Activated CD8-positive, alpha-beta memory T cell treated with anti-CD3 and anti-CD28 coated beads, Interleukin-2, amount 10 ng/mL, durations not matched to agents 7 days and 5 days (primary cell): ENCODE results near the gene CAMTA1. TPM values are rescaled to one million over a fixed set of nuclear protein-coding genes. Genes with fewer than 3 reads are reported as not detected.

Experiments
- ATAC-seq: fragments of 150-1000 bp; cut with Tn5 transposase; one replicate; pipeline ENCODE4 v1.10.0; 2021; ENCODE audit warnings: moderate library complexity
- CTCF ChIA-PET: fragments of 350-600 bp; sonication (Branson Sonifier 250); formaldehyde crosslinking; loops from one replicate; lab custom pipeline; 2021; ENCODE audit warnings: antibody characterized with exemption; lab: Charles Lee
- DNase-seq: peaks from one replicate; pipeline ENCODE4 v3.0.0-alpha.2; 2020
- H3K27ac Mint-ChIP-seq: one replicate; pipeline ENCODE4 v1.8.0; 2021; ENCODE audit warnings: mild to moderate bottlenecking, mixed read lengths
- H3K27me3 Mint-ChIP-seq: one replicate; pipeline ENCODE4 v1.8.0; 2021; ENCODE audit warnings: mixed read lengths
- H3K36me3 Mint-ChIP-seq: one replicate; pipeline ENCODE4 v1.8.0; 2021; ENCODE audit warnings: mild to moderate bottlenecking, mixed read lengths
- H3K4me1 Mint-ChIP-seq: one replicate; pipeline ENCODE4 v1.8.0; 2021; ENCODE audit warnings: mixed read lengths
- H3K4me3 Mint-ChIP-seq: one replicate; pipeline ENCODE4 v1.8.0; 2021; ENCODE audit warnings: mild to moderate bottlenecking, moderate library complexity, mixed read lengths
- H3K9me3 Mint-ChIP-seq: one replicate; pipeline ENCODE4 v1.8.0; 2022; ENCODE audit warnings: low read depth, mixed read lengths
- total RNA-seq, 2 experiments: library from RNA; stranded (reverse); gene quantifications; one replicate each; pipeline ENCODE4 v1.2.3, GENCODE V29; 2021

CAMTA1 gene
- total RNA-seq, 2 experiments from 2014 or later: 42.8 to 43.2 TPM

- no peak for DNase-seq
- Mint-ChIP-seq H3K4me3 (no peak overlapping the region), H3K27ac (no peak overlapping the region), H3K4me1 (no peaks in the 10 kb centered on the region), H3K27me3 (peaks cover 34% of the 10 kb centered on the region), H3K9me3 (no peaks in the 10 kb centered on the region), H3K36me3 (no peaks in the 10 kb centered on the region)
- CTCF ChIA-PET: interaction anchor here (1.2 to 1.3 kb wide), 2 partner anchors 47 to 49 kb away, joined by 3 to 6 read pairs; no protein-coding TSS in a partner anchor
- ATAC-seq: no peak
Observed at GRCh38 chr1:7716506-7716905, 931.3 kb downstream of the CAMTA1 start.

- Mint-ChIP-seq H3K27me3 (peaks cover 34% of the 10 kb centered on the region), H3K4me1 (no peaks in the 10 kb centered on the region), H3K4me3 (no peak overlapping the region), H3K36me3 (no peaks in the 10 kb centered on the region), H3K27ac (no peak overlapping the region), H3K9me3 (no peaks in the 10 kb centered on the region)
- ATAC-seq (no peak), DNase-seq (no peak)
- CTCF ChIA-PET: interaction anchor here (1.3 kb wide), 1 partner anchor 50 kb away, joined by 6 read pairs; no protein-coding TSS in a partner anchor
Observed at GRCh38 chr1:7717748-7718368, 932.6 kb downstream of the CAMTA1 start.

GRCh38 chr1:7719468-7720094 is 934.3 kb downstream of the CAMTA1 start:
- DNase-seq: no peak

GRCh38 chr1:7721940-7722669 is 936.9 kb downstream of the CAMTA1 start:
- DNase-seq (no peak), ATAC-seq (no peak)
- peaks cover 32% of the 10 kb centered on the region for H3K27me3 Mint-ChIP-seq
- peaks cover 4% of the 10 kb centered on the region for H3K4me1 Mint-ChIP-seq
- H3K36me3 Mint-ChIP-seq: no peaks in the 10 kb centered on the region
- no peaks in the 10 kb centered on the region for H3K9me3 Mint-ChIP-seq
- H3K27ac Mint-ChIP-seq: no peak overlapping the region
- CTCF ChIA-PET: interaction anchor here (0.7 to 2.0 kb wide), 3 partner anchors 20 to 53 kb away, joined by 3 to 7 read pairs (median 5); no protein-coding TSS in a partner anchor
- no peak overlapping the region for H3K4me3 Mint-ChIP-seq

More at GRCh38 chr1:7719468-7720094, 934.3 kb downstream of the CAMTA1 start:
- H3K9me3 Mint-ChIP-seq: no peaks in the 10 kb centered on the region
- peaks cover 34% of the 10 kb centered on the region for H3K27me3 Mint-ChIP-seq
- H3K36me3 Mint-ChIP-seq: no peaks in the 10 kb centered on the region
- H3K4me3 Mint-ChIP-seq: no peak overlapping the region
- CTCF ChIA-PET: interaction anchor here (0.9 to 1.1 kb wide), 2 partner anchors 33 to 52 kb away, joined by 3 to 6 read pairs; no protein-coding TSS in a partner anchor
- ATAC-seq: no peak
- no peak overlapping the region for H3K27ac Mint-ChIP-seq
- H3K4me1 Mint-ChIP-seq: no peaks in the 10 kb centered on the region

- Mint-ChIP-seq H3K9me3 (no peaks in the 10 kb centered on the region), H3K4me3 (no peak overlapping the region), H3K36me3 (no peaks in the 10 kb centered on the region), H3K27ac (no peak overlapping the region), H3K4me1 (peaks cover 4% of the 10 kb centered on the region), H3K27me3 (peaks cover 32% of the 10 kb centered on the region)
- DNase-seq (no peak), ATAC-seq (no peak)
- CTCF ChIA-PET: interaction anchor here (0.7 to 2.0 kb wide), 3 partner anchors 20 to 54 kb away, joined by 3 to 7 read pairs (median 5); no protein-coding TSS in a partner anchor
Observed at GRCh38 chr1:7722670-7723012, 937.4 kb downstream of the CAMTA1 start.

- H3K27ac Mint-ChIP-seq: no peak overlapping the region
- no peak for DNase-seq
- peaks cover 24% of the 10 kb centered on the region for H3K27me3 Mint-ChIP-seq
- H3K4me3 Mint-ChIP-seq: no peak overlapping the region
- CTCF ChIA-PET: interaction anchor here (1.1 to 1.9 kb wide), 4 partner anchors 26 to 59 kb away, joined by 3 to 6 read pairs (median 4); no protein-coding TSS in a partner anchor
- no peaks in the 10 kb centered on the region for H3K36me3 Mint-ChIP-seq
- ATAC-seq: no peak
- peaks cover 4% of the 10 kb centered on the region for H3K4me1 Mint-ChIP-seq
- H3K9me3 Mint-ChIP-seq: no peaks in the 10 kb centered on the region
Observed at GRCh38 chr1:7726623-7727022, 941.4 kb downstream of the CAMTA1 start.

GRCh38 chr1:7727809-7728471 is 942.7 kb downstream of the CAMTA1 start:
- H3K4me1 Mint-ChIP-seq: peaks cover 4% of the 10 kb centered on the region
- H3K27ac Mint-ChIP-seq: no peak overlapping the region
- no peaks in the 10 kb centered on the region for H3K36me3 Mint-ChIP-seq
- CTCF ChIA-PET: interaction anchor here (1.1 kb wide), 1 partner anchor 60 kb away, joined by 3 read pairs; no protein-coding TSS in a partner anchor
- peaks cover 22% of the 10 kb centered on the region for H3K27me3 Mint-ChIP-seq
- no peak for DNase-seq
- no peaks in the 10 kb centered on the region for H3K9me3 Mint-ChIP-seq
- H3K4me3 Mint-ChIP-seq: no peak overlapping the region
- ATAC-seq: no peak

GRCh38 chr1:7729761-7730160 is 944.5 kb downstream of the CAMTA1 start:
- ATAC-seq (no peak), DNase-seq (no peak)
- no peak overlapping the region for H3K4me3 Mint-ChIP-seq
- CTCF ChIA-PET: interaction anchor here (1.2 kb wide), 2 partner anchors 23 to 61 kb away, joined by 3 to 4 read pairs; no protein-coding TSS in a partner anchor
- peaks cover 20% of the 10 kb centered on the region for H3K27me3 Mint-ChIP-seq
- no peak overlapping the region for H3K27ac Mint-ChIP-seq
- H3K9me3 Mint-ChIP-seq: no peaks in the 10 kb centered on the region
- no peaks in the 10 kb centered on the region for H3K36me3 Mint-ChIP-seq
- H3K4me1 Mint-ChIP-seq: peaks cover 4% of the 10 kb centered on the region

- CTCF ChIA-PET: no interaction called here
- Mint-ChIP-seq H3K36me3 (no peaks in the 10 kb centered on the region), H3K4me1 (no peaks in the 10 kb centered on the region), H3K27me3 (peaks cover 18% of the 10 kb centered on the region), H3K27ac (no peak overlapping the region), H3K4me3 (no peak overlapping the region), H3K9me3 (no peaks in the 10 kb centered on the region)
- ATAC-seq: no peak
- DNase-seq: no peak
Observed at GRCh38 chr1:7732331-7732730, 947.1 kb downstream of the CAMTA1 start.

GRCh38 chr1:7733276-7733675 is 948.0 kb downstream of the CAMTA1 start:
- Mint-ChIP-seq H3K36me3 (no peaks in the 10 kb centered on the region), H3K27ac (no peak overlapping the region), H3K9me3 (no peaks in the 10 kb centered on the region), H3K4me1 (no peaks in the 10 kb centered on the region), H3K4me3 (no peak overlapping the region), H3K27me3 (peaks cover 18% of the 10 kb centered on the region)
- CTCF ChIA-PET: no interaction called here
- no peak for DNase-seq
- ATAC-seq: no peak

GRCh38 chr1:7738044-7738443 is 952.8 kb downstream of the CAMTA1 start:
- no peak overlapping the region for H3K4me3 Mint-ChIP-seq
- no peak overlapping the region for H3K27ac Mint-ChIP-seq
- DNase-seq (no peak), ATAC-seq (no peak)
- no peaks in the 10 kb centered on the region for H3K36me3 Mint-ChIP-seq
- CTCF ChIA-PET: no interaction called here
- H3K27me3 Mint-ChIP-seq: peaks cover 3% of the 10 kb centered on the region
- H3K9me3 Mint-ChIP-seq: peaks cover 5% of the 10 kb centered on the region
- H3K4me1 Mint-ChIP-seq: no peaks in the 10 kb centered on the region

- Mint-ChIP-seq H3K9me3 (peaks cover 5% of the 10 kb centered on the region), H3K4me1 (peaks cover 5% of the 10 kb centered on the region), H3K36me3 (no peaks in the 10 kb centered on the region), H3K4me3 (no peak overlapping the region), H3K27me3 (peaks cover 7% of the 10 kb centered on the region), H3K27ac (no peak overlapping the region)
- ATAC-seq (no peak), DNase-seq (no peak)
- CTCF ChIA-PET: interaction anchor here (0.8 to 4.7 kb wide), 3 partner anchors 10 to 75 kb away, joined by 3 to 37 read pairs (median 18); no protein-coding TSS in a partner anchor
Observed at GRCh38 chr1:7743346-7743745, 958.1 kb downstream of the CAMTA1 start.

- CTCF ChIA-PET: interaction anchor here (0.7 to 2.1 kb wide), 3 partner anchors 68 to 77 kb away, joined by 4 to 8 read pairs (median 7); no protein-coding TSS in a partner anchor
- ATAC-seq (no peak), DNase-seq (no peak)
- no peak overlapping the region for H3K27ac Mint-ChIP-seq
- H3K36me3 Mint-ChIP-seq: no peaks in the 10 kb centered on the region
- no peaks in the 10 kb centered on the region for H3K9me3 Mint-ChIP-seq
- peaks cover 8% of the 10 kb centered on the region for H3K4me1 Mint-ChIP-seq
- no peak overlapping the region for H3K4me3 Mint-ChIP-seq
- peaks cover 5% of the 10 kb centered on the region for H3K27me3 Mint-ChIP-seq
Observed at GRCh38 chr1:7744882-7745281, 959.6 kb downstream of the CAMTA1 start.
